NCI-H146 treated with DMSO at 0.1 percent for 48 hours (cell line): Measurements from ENCODE around the gene TMEM272.

ENCODE experiments used
- DNase-seq: peaks from one replicate; lab custom pipeline; 2025; ENCODE audit not compliant: unreplicated experiment; lab: John Stamatoyannopoulos, UW

TMEM272 gene

DNA sequence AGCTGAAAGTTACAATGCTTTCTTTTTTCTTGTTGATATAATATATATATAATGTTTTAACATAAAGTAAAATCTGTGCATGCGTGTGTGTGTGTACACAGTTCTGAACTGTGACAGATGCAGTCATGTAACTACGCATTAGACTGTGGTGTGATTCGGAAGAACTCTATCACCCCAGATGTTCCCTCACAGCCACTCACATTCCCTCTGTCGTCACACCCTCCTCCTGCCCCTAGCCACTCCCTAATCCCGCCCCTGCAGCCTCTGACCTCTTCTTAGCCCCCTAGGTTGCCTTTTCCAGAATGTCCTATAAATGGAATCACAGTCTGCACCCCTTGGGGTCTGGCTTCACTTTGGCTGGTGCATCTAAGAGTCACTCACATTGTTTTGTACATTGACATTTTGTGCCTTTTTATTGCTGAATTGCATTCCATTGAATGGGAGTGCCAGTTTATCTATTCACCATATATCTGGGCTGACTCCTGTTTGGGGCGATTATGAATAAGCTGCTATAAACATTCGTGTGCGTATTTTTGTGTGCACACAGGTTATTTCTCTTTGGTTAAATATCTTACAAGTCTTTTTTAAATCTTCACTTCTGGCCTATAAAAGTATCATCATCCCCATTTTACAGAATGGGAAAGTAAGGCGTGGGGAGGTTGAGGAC is 61.4 kb downstream of the TMEM272 start:
- DNase-seq: no peak

DNA sequence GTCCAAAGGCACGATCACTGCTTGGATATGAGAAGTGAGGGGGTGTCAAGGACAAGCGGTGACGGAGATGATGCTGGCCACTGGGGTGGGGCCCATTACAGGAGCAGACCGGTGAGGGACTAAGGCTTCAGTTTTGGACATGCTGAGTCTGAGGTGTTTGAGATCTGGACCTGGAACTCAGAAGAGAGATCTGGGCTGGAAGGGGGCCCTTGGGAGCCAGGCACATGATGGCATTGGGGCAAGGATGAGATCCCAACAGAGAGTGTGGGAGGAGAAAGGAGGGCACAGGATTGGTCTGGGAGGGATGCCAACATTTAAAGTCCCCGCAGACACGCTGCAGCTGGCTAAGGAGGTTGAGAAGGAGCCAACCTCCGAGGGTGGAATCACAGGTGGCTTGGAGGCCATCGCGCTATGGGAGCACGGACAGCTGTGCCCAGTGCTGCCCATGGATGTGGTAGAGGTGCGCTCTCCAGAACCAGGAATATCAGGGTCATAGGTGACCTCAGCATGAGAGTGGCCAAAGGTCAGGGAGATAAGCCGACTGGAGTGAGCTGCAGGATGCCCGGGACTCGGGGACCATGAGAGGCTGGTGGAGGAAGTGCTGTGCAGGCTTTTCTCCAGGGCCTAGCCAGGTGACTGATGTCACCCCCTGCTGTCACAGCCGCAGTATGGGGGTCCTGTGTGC is 62.8 kb downstream of the TMEM272 start:
- DNase-seq: no peak

DNA sequence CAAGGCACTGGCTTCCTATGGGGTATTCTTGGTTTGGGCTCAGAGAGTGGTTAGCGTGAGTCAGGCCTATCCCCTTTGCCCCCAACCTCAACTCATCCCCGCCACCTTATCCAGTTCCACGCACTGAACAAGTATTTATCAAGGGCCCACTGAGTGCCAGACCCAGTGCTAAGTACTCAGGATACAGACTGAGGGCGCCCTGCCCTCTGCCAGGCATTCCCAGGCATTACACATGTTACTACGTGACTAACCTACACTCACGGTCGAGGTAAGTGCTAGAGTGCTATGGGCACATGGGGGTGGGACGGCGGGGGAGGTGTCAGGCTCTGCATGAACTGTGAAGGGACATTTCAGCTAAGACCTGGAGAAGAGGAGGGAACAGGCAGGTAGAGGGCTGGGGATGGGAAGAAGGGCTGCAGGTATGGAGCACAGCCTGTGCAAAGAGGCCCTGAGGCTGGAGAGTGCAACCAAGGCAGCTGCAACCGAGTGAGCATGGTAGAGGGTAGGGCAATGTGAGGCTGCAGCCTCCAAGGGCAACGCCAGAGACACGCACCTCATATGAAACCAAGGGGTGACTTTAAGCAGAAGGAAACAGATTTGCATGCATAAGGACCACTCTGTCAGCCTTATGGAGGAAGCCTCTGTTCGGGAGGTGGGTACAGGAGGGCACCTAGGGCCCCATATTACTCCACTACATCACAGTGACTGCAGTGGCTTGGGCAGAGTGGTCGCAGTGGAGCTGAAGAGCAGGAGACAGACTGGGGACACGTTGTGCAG is 63.5 kb downstream of the TMEM272 start:
- DNase-seq: no peak

DNA sequence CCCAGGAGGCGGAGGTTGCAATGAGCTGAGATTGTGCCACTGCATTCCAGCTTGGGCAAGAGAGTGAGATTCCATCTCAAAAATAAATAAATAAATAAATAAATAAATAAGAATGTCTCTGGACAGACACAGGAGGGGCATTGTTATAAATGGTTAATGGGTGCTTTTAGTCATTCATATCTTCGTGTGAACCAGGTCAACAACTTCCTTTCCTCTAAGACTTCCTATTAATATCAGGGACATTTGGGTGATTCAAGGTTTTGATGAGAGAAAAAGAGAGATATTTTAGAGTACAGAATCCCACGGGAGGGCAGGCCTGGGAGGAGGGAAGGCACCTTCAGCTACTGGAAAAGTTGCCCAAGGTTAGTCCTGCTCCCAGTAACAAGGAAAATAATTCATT is 64.9 kb downstream of the TMEM272 start:
- DNase-seq: no peak

DNA sequence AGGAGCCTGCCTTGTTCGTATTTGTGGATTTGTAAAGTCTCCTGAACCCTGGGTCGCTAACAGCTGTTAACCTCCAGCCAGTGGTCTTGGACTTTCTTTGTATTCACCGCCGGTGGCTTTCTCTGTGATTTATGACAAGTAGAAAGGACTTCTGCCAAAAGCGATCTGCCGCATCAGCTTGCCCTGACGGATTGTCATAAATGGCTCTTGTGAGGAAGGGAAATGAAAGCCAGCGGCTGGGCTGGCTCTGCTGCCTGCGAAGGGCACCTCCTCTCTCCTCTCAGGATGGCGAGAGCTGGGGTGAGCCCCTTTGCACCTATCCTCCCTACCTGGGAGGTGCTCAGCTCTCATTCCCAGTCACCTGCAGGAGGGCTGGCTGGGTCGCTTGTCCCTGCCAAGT is 66.6 kb downstream of the TMEM272 start:
- no peak for DNase-seq

DNA sequence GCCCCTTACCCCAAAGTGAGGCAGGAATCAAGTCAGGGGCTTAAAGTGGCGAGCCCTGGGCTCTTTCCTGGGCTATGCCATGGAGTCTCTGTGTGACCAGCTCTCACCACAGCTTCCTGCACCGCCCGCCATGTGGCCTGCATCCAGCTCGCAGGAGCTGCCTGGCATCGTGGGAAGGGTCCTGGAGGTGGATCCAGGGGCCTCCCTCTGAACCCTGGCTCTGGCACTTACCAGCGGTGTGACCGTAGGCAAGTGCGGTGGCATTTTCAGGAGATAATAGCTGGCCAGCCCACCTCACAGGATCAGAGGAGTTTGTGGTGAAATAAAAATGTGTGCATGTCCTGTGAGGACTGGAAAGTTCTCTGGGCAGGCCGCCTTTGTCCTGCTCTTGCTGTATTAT is 67.1 kb downstream of the TMEM272 start:
- no peak for DNase-seq

DNA sequence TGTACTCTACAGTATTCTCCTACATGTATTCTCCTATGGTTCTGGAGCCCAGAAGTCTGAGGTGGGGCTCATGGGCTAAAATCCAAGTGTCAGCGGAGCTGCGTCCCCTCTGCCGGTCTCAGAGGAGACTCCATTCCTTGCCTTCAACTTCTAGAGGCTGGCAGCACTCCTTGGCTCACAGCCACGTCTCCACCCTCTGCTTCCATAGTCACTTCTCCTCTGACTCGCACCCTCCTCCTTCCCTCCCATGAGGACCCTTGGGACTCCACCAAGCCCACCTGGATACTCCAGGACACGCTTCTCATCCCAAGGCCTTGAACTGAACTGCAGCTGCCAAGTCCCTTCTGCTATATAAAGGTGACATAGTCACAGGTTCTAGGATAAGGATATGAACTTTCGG is 68.8 kb downstream of the TMEM272 start:
- no peak for DNase-seq

DNA sequence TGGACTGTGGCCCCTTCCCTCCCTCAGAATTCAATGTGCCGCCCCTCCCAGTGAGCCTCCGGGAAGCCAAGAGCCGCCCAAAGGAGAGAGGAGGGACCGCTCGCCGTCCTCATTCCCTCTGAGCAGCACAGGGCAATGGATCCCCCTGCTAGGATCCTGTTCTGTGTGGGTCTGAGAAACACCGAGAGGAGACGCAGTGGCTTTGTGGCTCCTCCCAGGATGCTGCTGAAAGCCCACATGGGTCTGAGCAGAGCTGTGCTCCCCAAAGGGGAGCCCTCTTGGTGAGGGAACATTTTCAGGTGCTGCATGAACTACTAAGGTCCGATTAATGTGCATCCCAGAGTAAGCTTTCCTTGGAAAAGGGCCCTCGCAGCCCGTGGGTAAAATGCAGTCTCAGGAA is 71.5 kb downstream of the TMEM272 start:
- DNase-seq: no peak

DNA sequence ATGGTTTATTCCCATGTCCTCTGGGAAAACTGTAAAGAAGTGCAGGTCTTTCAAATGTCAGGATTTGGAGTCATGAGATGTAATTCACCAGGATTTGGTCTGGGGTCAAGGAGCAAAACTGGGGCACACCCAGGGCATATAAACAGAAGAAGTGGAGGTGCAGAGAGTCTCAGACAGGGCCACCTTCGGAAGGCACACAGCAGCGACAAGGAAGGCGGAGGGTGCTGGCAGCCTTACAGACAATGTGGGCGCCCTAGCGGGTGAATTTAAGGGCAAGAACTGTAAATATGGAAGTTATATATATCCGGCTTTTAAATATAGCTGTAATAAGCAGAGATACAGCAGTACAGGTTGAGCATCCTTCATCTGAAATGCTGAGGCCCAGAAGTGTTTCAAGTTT is 72.2 kb downstream of the TMEM272 start:
- no peak for DNase-seq

DNA sequence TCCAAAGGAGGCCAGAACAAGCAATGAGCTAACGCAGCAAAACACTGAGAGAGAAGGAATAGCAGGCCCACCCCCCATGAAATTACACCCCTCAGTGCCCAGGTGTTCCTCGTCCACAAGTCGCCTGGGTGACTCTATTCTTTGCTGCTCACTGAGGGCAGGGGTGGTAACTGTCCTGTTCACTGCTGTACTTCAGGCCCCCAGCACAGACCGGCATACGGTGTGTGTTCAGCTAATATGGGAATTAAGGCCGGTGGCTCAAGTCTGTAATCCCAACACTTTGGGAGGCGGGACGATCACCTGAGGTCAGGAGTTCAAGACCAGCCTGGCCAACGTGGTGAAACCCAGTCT is 72.9 kb downstream of the TMEM272 start:
- no peak for DNase-seq

DNA sequence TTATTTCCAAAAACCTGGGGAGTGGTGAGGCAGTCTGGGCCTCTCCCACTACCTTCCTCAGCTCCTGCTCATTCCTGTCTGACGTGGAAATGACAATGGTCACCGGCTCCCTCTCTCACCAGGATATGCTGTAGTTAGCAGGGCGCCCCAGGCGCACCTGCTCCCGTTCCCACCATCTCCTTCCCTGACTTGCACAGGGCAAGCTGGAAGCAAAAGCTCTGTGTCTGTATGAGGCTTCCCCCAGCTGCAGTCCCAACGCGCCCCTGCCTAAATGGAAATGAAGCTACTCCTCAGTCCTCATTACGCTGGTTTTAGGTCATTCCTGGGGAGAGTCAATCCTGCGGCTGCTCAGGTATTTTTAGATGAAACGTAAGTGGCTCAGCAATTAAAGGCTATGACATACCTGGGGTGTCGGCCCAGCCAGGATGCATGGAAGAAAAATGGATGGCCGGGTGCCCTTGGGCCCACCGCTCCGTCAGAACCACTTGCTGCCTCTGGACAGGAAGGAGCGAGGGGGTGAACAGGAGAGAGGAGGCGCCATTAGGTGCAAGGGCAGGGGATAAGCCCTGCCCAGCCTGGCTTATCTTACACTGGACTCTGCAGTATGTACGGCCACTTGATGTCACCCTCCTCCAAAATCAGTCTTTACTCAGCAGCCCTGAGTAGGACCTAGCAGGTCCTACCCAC is 73.4 kb downstream of the TMEM272 start:
- no peak for DNase-seq

DNA sequence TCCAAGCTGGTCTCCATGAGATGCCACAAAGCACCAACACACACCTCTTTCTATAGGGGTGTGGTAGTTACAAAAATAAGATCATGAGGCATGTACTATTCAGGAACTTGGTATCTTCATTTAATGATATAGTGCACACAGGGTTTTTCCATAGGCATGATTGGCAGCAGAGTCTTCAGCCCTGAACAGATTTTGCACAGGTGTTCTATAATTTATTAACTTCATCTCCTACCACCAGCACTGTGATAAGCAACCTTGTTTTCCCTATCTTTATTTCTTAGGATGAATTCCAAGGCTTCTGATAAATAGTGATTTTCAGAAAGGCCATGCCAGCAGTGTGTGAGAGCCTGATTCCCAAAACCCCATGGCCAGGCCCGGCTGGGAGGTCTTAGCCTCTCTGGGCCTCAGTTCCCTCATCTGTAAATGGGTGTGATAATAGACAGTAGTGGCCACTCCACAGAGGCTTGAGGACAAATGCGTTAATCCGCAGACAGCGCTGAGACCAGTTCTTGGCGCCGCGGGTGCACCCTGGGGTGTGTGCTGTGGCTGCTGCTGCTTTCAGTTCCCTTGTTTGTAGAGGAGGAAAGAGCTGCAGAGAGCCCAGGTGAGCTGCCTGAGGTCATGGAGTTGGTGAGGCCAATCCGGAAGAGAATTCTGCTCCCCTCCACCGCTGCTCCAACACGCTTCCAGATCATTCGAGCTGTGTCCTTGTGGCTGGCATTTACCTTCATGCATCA is 74.1 kb downstream of the TMEM272 start:
- DNase-seq: no peak

DNA sequence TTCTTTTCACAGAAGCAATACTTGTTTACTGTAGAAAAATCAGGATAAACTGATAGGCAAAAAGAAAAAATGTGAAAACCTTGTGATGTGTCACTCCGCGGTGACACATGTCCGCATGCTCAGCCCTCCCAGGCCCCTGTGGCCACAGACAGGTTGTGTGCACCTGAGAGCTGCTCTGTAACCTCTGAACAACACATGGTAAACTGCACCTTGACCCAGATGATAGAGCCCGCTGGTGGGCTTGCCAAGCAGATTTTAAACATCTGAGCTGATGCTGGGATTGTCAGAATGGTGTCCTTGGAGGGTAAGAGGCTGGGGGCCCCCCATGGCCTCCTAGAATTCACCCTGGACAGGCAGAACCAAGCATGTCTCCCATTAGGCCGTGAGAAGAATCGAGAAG is 74.8 kb downstream of the TMEM272 start:
- no peak for DNase-seq

DNA sequence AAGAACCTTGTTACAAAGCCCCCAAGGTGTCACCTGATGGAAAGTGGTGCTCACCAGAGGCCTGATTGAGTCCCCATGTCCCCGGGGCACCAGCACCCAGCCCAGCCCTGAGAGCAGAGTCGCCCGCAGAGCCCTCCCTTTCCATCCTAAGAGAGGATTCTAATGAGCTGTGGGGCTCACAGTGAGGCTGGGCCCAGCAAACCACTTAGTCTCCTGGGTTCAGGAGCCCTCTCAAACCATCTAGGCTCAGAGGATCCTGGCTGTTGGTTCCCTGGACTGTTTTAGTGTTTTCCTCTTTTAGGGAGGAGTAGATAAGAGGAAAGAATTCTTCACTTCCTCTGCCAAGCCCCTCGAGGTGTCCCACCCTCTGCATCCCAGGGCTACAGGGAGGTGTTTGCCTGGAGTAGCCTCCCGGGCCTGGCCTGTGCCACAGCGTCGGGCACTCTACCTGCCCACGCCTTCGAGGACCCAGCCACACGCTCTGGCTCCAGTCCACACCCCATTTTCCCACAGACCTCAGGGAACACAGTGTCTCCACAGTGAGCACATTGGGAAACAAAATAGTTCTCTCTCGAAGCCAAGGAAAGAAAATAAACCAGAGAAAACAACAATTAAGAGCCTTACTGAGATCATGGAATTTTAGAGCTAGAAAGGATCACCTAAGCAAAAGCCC is 75.4 kb downstream of the TMEM272 start:
- DNase-seq: no peak

DNA sequence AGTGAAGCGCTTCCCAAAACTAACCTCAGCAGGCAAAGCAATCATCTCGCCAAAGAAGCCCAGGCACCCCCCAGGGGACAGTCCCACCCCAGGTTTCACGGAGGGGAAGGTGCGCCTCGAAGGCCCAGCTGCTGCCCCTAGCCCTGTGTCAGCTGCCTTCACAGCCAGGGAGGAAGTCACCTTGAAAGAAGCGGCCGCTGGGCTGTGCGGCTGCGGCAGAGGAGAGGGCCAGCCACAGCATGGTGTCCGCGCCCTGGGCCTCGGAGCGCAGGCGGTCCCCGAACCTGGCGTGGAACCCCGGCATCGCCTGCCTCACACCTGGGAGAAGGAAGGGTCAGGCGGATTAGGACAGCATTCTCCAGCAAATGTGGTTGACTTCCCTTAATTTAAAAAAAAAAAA is 76.0 kb downstream of the TMEM272 start:
- DNase-seq: no peak

DNA sequence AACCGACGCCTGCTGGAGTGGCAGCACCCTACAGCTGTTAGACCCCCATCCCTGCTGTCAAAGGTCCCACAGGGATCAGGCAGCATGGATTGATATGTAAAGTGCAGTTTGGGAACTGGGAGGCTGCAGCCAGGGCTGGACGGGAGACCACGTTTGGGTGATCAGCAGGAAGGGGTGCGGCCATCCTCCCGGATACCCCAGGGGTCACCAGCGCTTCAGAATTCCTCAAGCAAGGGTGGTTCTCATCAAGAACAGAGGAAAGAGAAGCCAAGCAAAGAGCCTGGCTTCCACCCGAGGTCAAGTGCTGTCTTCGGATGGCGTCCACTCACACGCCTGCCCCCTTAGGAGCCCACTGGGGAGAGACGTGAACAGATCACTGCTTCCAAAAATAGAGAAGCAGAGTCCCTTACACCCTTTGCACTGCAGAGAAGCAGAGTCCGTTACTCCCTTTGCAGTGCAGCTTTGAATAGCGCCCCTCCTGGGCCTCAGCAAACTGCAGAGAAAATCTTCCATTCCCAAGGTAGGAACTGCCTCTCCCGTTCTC is 76.5 kb downstream of the TMEM272 start:
- DNase-seq: no peak

DNA sequence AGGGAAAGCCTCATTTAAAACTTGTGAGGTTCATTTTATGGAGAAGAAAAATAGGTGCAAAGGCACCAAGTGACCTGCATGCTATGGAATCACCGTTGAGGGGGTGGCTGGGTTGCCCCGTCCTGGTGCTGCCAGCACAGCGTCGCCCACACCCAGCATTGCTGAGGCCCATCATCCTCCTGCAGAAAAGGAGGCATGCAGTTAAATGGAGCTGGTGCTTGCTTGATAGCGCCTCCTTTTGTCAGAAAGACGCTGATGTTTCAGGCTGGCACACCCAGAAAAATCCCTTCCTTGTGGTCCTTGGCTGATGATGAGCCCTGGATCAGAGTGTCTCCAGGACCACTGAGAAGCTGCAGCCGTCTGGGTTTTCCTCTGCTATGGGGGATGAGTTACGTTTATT is 77.9 kb downstream of the TMEM272 start:
- DNase-seq: no peak

DNA sequence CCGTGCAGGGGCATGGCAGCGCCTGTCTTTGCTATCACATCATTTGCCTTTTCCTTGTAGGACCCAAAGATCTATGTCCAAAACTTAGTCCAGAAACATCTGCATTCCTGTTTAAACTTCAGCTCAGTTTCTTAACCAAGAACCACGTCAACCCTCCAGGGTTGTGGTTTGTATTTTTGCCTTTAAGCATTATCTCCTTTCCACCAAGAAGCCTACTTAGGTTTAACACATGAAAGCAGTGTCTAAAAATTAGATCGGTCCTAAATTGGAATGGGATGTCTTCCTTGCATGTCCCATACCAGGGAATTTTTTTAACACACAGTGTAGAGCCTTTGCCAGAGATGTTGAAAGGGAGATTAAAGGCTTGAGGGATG is 79.8 kb downstream of the TMEM272 start:
- no peak for DNase-seq

DNA sequence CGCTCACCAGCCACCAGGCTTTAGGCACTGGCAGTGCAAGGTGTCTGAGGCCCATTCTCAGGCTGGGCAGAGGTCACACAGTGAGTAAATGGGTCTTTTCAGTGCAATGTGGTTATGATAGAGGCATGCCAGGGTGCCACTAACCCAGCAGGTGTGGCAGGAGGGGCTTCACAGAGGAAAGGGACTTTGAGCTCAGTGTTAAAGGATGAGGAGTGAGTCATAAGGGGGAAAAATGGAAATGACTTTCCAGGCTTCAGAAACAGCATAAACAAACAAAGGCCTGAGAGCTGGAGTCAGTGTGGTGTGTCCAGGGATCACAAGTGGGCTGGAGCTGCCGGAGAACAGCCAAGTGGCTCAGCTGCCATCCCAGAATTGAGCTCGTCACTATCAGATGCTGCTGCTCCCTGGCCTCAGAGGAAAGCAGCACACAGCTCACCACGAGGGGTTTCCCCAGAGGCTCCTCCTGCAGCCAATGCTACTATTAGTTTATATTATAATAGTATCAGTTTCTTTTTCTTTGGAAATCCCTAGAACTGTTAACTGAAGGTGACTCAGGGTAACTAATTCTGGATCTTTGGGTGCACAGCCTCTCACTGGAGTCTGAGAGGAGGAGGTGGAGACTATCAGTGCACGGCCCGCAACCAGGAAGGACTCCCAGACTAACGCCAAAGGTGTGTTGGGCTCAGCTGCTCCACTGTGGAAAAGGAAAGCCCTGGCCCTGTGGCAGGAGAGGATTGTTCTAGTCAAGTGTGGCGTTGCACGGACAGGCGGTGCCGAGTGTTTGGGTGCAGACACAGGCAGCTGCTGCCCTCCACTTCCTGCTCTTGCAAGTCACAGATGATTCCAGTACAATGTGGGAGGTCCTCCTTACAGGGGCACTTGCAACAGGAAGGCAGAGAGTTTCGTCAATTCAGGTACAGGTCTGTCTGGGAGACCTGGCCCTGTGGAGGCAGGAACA is 80.5 kb downstream of the TMEM272 start:
- DNase-seq: peak; percentile 13
